ENCODE results near the gene FBXO8.

DNA sequence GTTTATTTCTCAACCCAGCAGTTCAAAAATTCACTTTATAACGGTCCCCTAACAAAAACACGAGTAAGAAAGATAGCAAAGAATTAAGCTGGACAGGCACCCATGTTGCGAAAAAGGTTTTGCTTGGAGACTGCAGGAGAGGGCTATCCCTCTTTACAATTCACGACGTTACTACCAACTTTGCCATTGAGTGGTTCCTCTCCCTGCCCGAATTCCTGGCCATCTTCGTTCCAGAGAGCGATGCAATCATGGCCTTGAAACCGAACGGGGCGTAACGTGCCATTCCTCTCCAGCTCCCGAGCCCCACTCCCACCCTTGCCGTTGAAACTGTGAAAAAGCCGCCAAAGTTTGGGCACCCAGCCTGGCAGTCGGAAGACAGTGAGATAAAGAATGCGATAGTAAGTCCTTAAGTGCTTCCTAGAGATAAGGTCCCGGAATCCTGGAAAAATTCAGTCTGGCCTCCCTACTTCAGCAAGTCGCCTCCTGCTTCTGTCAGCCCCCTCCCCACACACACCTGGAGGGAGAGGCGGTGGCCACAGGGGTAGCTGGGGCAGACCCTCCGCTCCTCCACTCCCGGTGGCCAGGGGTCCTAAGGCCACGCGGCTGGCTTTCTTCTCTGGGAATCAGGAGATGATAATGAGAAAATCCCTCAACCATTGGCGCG lies 65.2 kb downstream of the FBXO8 start:
- TF ChIP-seq, protein P1, sequence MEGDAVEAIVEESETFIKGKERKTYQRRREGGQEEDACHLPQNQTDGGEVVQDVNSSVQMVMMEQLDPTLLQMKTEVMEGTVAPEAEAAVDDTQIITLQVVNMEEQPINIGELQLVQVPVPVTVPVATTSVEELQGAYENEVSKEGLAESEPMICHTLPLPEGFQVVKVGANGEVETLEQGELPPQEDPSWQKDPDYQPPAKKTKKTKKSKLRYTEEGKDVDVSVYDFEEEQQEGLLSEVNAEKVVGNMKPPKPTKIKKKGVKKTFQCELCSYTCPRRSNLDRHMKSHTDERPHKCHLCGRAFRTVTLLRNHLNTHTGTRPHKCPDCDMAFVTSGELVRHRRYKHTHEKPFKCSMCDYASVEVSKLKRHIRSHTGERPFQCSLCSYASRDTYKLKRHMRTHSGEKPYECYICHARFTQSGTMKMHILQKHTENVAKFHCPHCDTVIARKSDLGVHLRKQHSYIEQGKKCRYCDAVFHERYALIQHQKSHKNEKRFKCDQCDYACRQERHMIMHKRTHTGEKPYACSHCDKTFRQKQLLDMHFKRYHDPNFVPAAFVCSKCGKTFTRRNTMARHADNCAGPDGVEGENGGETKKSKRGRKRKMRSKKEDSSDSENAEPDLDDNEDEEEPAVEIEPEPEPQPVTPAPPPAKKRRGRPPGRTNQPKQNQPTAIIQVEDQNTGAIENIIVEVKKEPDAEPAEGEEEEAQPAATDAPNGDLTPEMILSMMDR (IDR thresholded peaks at IDR 0.05; ENCODE audit: low read depth, low read length, poor library complexity, severe bottlenecking) = no peak
- TF ChIP-seq EZH2phosphoT487 (IDR thresholded peaks at IDR 0.05; ENCODE audit: borderline replicate concordance, low read length) = no peak
